PC-3 (cell line): ENCODE measurements around the gene QPRT. TPM values are rescaled to one million over a fixed set of nuclear protein-coding genes. Genes with fewer than 3 reads are reported as not detected.

Experiments
- ATAC-seq: fragments of 200-7000 bp; cut with Tn5 transposase; 2 replicates; pipeline ENCODE4 v1.9.1; 2020; ENCODE audit warnings: mild to moderate bottlenecking, moderate library complexity
- BruUV-seq: library from RNA; stranded (reverse); fragments of 400-500 nt; replicated peaks from 2 replicates; lab custom pipeline; 2021; lab: Mats Ljungman, UMichigan
- CTCF ChIA-PET: fragments of 300-600 bp; sonication (Branson Sonifier 250); formaldehyde crosslinking; loops from one replicate; lab custom pipeline; 2022; ENCODE audit warnings: antibody characterized with exemption; lab: Charles Lee
- POLR2A ChIA-PET: fragments of 300-600 bp; sonication (Branson Sonifier 250); formaldehyde crosslinking; loops from one replicate; lab custom pipeline; 2022; ENCODE audit warnings: antibody characterized with exemption; ENCODE audit not compliant: unreplicated experiment; lab: Charles Lee
- DNase-seq: peaks from one replicate; pipeline ENCODE4 v3.0.0-alpha.2; 2015
- H2AFZ ChIP-seq: fragments of 300-600 bp; sonication (generic); 2 replicates; pipeline ENCODE4 v1.6.0; 2016; ENCODE audit warnings: antibody characterized with exemption, low read length
- H3F3A ChIP-seq: fragments of 300-600 bp; sonication (generic); one replicate; pipeline ENCODE4 v1.6.0; 2017; ENCODE audit warnings: antibody characterized with exemption, low read length, control low read depth, mild to moderate bottlenecking; ENCODE audit not compliant: unreplicated experiment
- H3K27ac ChIP-seq: fragments of 300-600 bp; sonication (generic); 2 replicates; pipeline ENCODE4 v1.5.1; 2016; ENCODE audit warnings: mild to moderate bottlenecking, low read length
- H3K27me3 ChIP-seq: fragments of 300-600 bp; sonication (generic); 2 replicates; pipeline ENCODE4 v1.6.1; 2016; ENCODE audit warnings: low read length, mixed read lengths
- H3K36me3 ChIP-seq: fragments of 300-600 bp; sonication (generic); 2 replicates; pipeline ENCODE4 v1.6.1; 2016; ENCODE audit warnings: low read depth, mixed run types, low read length, mixed read lengths
- H3K4me1 ChIP-seq: fragments of 300-600 bp; sonication (generic); 2 replicates; pipeline ENCODE4 v1.5.1; 2016; ENCODE audit warnings: low read length; ENCODE audit not compliant: insufficient read depth
- H3K4me2 ChIP-seq: fragments of 300-600 bp; sonication (generic); 2 replicates; pipeline ENCODE4 v1.6.0; 2016; ENCODE audit warnings: low read length
- H3K4me3 ChIP-seq: fragments of 300-600 bp; sonication (generic); 2 replicates; pipeline ENCODE4 v1.5.1; 2016; ENCODE audit warnings: mild to moderate bottlenecking, low read length, mixed read lengths
- H3K79me2 ChIP-seq: fragments of 300-600 bp; sonication (generic); 2 replicates; pipeline ENCODE4 v1.6.1; 2017; ENCODE audit warnings: low read length, mixed read lengths
- H3K9ac ChIP-seq: fragments of 300-600 bp; sonication (generic); 2 replicates; pipeline ENCODE4 v1.6.0; 2016; ENCODE audit warnings: mild to moderate bottlenecking, low read length
- H3K9me2 ChIP-seq: fragments of 300-600 bp; sonication (generic); replicated peaks from 2 replicates; pipeline ENCODE4 v1.6.1; 2016; ENCODE audit warnings: mixed run types, low read length, mixed read lengths
- H3K9me3 ChIP-seq: fragments of 300-600 bp; sonication (generic); 2 replicates; pipeline ENCODE4 v1.6.1; 2016; ENCODE audit warnings: low read length, mixed read lengths
- H4K20me1 ChIP-seq: fragments of 300-600 bp; sonication (generic); 2 replicates; pipeline ENCODE4 v1.6.1; 2016; ENCODE audit warnings: low read length, mixed read lengths
- EZH2 ChIP-seq: fragments of 300-600 bp; sonication (generic); IDR thresholded peaks from one replicate; pipeline ENCODE4 v1.6.1; 2017; ENCODE audit warnings: antibody characterized with exemption, mild to moderate bottlenecking, low read length; ENCODE audit not compliant: unreplicated experiment
- EZH2phosphoT487 ChIP-seq: fragments of 300-600 bp; sonication (generic); IDR thresholded peaks from 2 replicates; pipeline ENCODE4 v1.6.1; 2018; ENCODE audit warnings: mild to moderate bottlenecking, antibody characterized with exemption, low read length, borderline replicate concordance
- intact Hi-C: fragments of 100-400 bp; cut with micrococcal nuclease; formaldehyde crosslinking; loops from 2 replicates; pipeline ENCODE4 v1.9.0; 2023
- total RNA-seq: library from RNA; depleted of rRNA; stranded (reverse); fragments of >200 nt; gene quantifications from 2 replicates; pipeline ENCODE4 v1.2.3, GENCODE V29; 2014
- TF ChIP-seq, protein P1 (sequence below): fragments of 300-600 bp; sonication (generic); conservative IDR thresholded peaks from 2 replicates; pipeline ENCODE4 v1.5.1; 2017; ENCODE audit warnings: antibody characterized with exemption, low read depth, mild to moderate bottlenecking, low read length

Gene QPRT
- total RNA-seq, 1 experiment from 2014 or later: 0.22 TPM

DNA sequence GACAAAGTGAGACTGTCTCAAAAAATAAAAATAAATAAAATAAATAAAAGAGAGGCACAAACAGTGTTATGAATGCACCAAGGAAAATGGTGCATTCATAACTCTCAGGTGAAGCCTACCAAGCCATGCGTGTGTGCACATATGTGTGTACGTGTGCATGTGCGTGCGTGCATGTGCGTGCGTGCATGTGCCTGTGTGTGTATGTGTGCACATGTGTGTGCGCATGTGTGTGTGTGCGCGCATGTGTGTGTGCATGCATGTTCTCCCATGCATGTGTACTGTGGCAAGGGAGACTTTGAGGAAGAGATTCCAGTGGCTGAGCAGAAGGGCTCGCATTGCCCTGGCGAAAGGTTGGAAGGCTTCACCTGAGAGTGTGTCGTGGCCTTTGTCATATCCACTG is 11.2 kb upstream of the QPRT start:
- Histone ChIP-seq H4K20me1 (no peaks in the 10 kb centered on the region), H3K9ac (no peak overlapping the region), H2AFZ (no peak overlapping the region), H3K4me3 (no peak overlapping the region), H3K9me3 (no peaks in the 10 kb centered on the region), H3F3A (no peaks in the 10 kb centered on the region), H3K36me3 (no peaks in the 10 kb centered on the region), H3K27me3 (no peaks in the 10 kb centered on the region), H3K27ac (no peak overlapping the region), H3K79me2 (no peaks in the 10 kb centered on the region), H3K4me2 (no peak overlapping the region), H3K4me1 (no peaks in the 10 kb centered on the region), H3K9me2 (no peaks in the 10 kb centered on the region)
- no TSS peak for BruUV-seq
- ATAC-seq (no peak), DNase-seq (no peak)
- intact Hi-C loops: no loop called here
- CTCF ChIA-PET: no interaction called here
- TF ChIP-seq EZH2: no peak
- POLR2A ChIA-PET: no interaction called here

DNA sequence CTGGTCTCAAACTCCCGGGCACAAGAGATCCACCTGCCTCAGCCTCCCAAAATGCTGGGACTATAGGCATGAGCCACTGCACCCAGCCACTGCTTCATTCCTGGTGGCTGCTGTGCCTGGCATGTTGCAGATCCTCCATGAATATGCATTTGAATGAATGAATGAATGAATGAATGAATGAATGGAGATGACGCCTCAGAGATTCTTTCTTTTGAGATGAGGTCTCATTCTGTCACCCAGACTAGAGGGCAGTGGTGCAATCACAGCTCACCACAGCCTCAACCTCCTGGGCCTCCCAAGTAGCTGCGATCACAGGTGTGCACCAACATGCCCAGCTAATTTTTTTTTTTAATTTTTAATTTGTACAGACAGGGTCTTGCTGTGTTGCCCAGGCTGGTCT is 10.7 kb upstream of the QPRT start:
- no peaks in the 10 kb centered on the region for H3F3A ChIP-seq
- no peak overlapping the region for H3K9ac ChIP-seq
- H4K20me1 ChIP-seq: no peaks in the 10 kb centered on the region
- CTCF ChIA-PET: interaction anchor here (0.6 kb wide), 1 partner anchor 42 kb away, joined by 3 read pairs; no protein-coding TSS in a partner anchor
- no peak overlapping the region for H3K4me2 ChIP-seq
- POLR2A ChIA-PET: no interaction called here
- no peaks in the 10 kb centered on the region for H3K9me2 ChIP-seq
- H3K36me3 ChIP-seq: no peaks in the 10 kb centered on the region
- H3K79me2 ChIP-seq: no peaks in the 10 kb centered on the region
- no peak for ATAC-seq
- DNase-seq: no peak
- no peak overlapping the region for H2AFZ ChIP-seq
- no peaks in the 10 kb centered on the region for H3K4me1 ChIP-seq
- no peak overlapping the region for H3K4me3 ChIP-seq
- TF ChIP-seq EZH2phosphoT487: no peak
- TF ChIP-seq, protein P1, sequence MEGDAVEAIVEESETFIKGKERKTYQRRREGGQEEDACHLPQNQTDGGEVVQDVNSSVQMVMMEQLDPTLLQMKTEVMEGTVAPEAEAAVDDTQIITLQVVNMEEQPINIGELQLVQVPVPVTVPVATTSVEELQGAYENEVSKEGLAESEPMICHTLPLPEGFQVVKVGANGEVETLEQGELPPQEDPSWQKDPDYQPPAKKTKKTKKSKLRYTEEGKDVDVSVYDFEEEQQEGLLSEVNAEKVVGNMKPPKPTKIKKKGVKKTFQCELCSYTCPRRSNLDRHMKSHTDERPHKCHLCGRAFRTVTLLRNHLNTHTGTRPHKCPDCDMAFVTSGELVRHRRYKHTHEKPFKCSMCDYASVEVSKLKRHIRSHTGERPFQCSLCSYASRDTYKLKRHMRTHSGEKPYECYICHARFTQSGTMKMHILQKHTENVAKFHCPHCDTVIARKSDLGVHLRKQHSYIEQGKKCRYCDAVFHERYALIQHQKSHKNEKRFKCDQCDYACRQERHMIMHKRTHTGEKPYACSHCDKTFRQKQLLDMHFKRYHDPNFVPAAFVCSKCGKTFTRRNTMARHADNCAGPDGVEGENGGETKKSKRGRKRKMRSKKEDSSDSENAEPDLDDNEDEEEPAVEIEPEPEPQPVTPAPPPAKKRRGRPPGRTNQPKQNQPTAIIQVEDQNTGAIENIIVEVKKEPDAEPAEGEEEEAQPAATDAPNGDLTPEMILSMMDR: no peak
- no peak for TF ChIP-seq EZH2
- intact Hi-C loops: no loop called here
- no peaks in the 10 kb centered on the region for H3K27me3 ChIP-seq
- H3K27ac ChIP-seq: no peak overlapping the region
- BruUV-seq: no TSS peak
- no peaks in the 10 kb centered on the region for H3K9me3 ChIP-seq

DNA sequence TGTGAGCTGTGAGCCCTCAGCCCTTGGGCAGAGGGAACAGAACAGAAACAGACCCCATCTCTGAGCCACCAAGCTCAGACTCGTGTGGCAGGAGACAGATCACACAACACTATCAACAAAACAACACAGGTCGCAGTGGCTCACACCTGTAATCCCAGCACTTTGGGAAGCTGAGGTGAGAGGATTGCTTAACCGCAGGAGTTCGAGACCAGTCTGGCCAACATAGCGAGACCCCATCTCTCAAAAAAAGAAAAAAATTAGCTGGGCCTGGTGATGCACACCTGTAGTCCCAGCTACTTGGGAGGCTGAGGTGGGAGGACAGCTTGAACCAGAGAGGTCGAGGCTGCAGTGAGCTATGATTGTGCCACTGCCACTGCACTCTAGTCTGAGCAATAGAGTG is 5.5 kb upstream of the QPRT start:
- Histone ChIP-seq H3K9me3 (no peaks in the 10 kb centered on the region), H3K9ac (no peak overlapping the region), H3K36me3 (no peaks in the 10 kb centered on the region), H3K4me3 (no peak overlapping the region), H2AFZ (no peak overlapping the region), H3K4me1 (no peaks in the 10 kb centered on the region), H3K79me2 (no peaks in the 10 kb centered on the region), H3K27me3 (no peaks in the 10 kb centered on the region), H3F3A (no peaks in the 10 kb centered on the region), H3K27ac (no peak overlapping the region), H4K20me1 (no peaks in the 10 kb centered on the region), H3K9me2 (no peaks in the 10 kb centered on the region), H3K4me2 (no peak overlapping the region)
- BruUV-seq: no TSS peak
- ATAC-seq (no peak), DNase-seq (no peak)
- POLR2A ChIA-PET: no interaction called here
- TF ChIP-seq EZH2phosphoT487: no peak
- no peak for TF ChIP-seq EZH2
- TF ChIP-seq, protein P1: no peak
- intact Hi-C loops: no loop called here
- CTCF ChIA-PET: no interaction called here
